T47D (cell line): ENCODE data around the gene AKNA.

Experiments used
- DNase-seq, 2 experiments: peaks; one replicate each; pipeline versions ENCODE4 v3.0.0 to v3.0.0-alpha.2; 2011 to 2012; ENCODE audit warnings: low read depth in 1 of 2, low spot score in 1 of 2
- JUND ChIP-seq: IDR thresholded peaks from 2 replicates; pipeline ENCODE4 v1.6.1; 2012; ENCODE audit warnings: low read depth
- in situ Hi-C: cut with HindIII; loops from 2 replicates; pipeline ENCODE4 v1.10.0; 2016; ENCODE audit warnings: low sequenced_read_pairs, low pct_unique_long_range_greater_than_20kb

Gene AKNA

GRCh38 chr9:114367366-114367765 is 20.4 kb downstream of the AKNA start:
- TF ChIP-seq JUND: no peak
- no peak for DNase-seq
- in situ Hi-C loops: no loop called here

- DNase-seq: no peak
- no peak for TF ChIP-seq JUND
- in situ Hi-C loops: no loop called here
Observed at GRCh38 chr9:114366334-114367128, 21.3 kb downstream of the AKNA start.

- no peak for TF ChIP-seq JUND
- in situ Hi-C loops: no loop called here
- DNase-seq: no peak
Observed at GRCh38 chr9:114365194-114365593, 22.6 kb downstream of the AKNA start.

DNA sequence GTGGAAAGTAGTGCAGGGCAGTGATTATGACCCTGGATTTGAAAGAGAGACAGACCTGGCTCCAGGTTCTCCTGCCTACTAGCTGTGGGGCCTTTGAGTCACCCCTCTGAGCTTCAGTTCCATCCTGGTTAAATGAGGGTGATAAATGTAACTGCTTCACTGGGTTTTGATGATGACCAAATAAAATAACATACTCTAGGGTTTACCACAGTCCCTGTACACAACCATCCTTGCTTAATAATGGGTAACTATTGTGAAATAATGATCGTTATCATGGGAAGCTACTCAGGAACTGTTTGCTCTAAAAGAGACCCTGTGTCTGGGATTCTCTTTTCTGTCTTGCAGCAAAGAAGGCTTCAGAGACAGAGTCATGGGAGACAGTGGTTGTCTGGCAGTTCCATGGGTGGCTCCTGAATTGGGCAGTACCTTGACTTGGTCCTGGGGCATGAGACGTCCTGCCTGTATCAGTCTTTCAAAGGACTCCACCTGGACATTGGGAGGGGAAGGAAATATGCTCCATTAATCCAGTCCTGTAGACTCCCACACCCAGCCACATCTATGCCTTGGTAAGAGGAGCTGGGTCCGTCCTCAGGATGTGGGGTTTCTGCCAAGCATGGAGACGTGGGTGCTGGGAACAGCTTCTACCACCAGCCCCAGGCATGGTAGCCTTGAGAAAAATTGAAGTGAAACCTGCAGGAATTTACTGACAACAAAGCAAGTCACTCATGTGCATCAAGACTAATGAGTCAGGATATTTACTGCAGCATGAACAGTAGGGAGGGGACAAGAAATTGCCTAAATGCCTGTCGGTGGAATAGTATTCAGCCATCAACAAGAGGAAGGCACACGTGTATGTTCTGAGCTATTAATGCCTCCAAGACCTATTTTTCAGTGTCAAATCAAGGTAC is 23.4 kb downstream of the AKNA start:
- DNase-seq: peak in 1 of 2 experiments; percentile 35
- TF ChIP-seq JUND: no peak
- in situ Hi-C loops: no loop called here

DNA sequence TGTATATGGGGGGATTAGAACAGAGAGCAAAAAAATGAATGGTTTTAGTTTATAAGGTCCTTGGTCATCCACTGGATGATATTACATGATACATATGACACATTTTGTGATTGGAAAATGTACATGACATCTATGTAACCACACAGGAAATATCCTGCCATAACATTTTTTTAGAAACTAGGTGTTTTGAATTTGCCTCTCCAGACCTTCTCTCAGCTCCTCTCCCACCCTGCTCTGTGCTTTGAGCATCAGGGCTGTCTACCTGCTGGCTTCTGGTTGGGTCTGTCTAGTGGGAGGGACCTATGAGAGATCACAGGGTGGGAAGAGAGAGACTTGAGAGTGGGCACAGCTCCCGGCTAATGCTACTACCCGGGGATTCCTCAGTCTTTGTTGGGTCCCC is 24.4 kb downstream of the AKNA start:
- no peak for TF ChIP-seq JUND

DNA sequence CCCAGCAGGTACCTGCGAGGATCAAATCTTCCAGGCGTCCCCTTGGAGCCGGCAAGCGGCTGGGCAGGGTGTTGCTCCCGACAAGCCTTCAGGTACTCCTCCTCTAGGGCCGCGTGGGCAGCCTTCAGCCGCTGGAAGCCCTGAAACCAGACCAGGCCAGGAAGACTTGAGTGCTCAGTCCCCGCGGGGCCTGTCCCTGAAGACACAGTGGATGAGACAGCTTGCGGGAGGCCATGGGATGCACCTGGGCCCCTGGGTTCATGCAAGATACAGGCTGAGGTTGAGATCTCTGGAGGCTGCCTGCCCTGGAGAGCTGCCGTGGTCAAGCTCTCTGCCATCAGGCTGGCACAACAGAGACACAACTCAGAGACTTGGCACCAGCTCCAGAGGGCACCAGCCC is 25.4 kb downstream of the AKNA start:
- in situ Hi-C loops: no loop called here
- no peak for TF ChIP-seq JUND

More for the DNA sequence above, 24.4 kb downstream of the AKNA start:
- in situ Hi-C loops: no loop called here
- no peak for DNase-seq

DNA sequence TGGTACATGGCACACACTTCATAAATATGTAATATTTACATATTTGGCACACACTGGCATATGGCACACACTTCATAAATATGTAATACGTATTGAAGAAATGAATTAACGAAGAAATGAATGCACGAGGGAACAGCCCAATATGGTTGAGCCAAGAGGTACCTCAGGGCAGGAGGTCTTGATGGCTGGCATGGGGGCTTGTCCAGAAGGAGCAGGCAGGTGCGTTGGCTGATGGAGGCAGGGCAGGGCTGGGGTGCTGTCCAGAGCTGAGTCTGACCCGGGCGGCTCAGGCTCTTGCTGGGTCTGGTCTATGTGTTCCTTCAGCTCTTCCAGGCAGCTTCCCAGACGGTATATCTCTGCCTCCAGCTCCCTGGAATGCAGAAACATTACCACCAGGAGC is 26.2 kb downstream of the AKNA start:
- in situ Hi-C loops: no loop called here
- no peak for DNase-seq
- TF ChIP-seq JUND: no peak

More for the DNA sequence above, 25.4 kb downstream of the AKNA start:
- no peak for DNase-seq

DNA sequence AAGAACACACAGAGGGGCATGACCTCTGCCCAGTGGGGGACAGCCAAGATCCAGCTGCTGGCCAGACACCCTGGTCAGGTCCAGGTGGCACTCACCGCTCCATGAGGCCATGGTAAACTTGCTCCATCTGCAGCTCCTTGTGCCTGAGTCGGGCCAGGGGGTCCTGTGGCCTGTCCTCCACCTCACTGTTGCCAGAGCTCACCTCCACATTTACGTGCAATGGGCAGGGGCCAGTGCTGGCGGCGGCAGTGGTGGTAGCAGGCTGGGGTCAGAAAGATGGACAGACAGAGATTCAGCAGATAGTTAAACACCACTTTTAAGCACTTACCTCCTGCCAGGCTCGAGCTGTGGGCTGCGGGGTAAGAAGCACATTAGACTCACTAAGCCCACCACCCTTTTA is 28.0 kb downstream of the AKNA start:
- TF ChIP-seq JUND: no peak
- in situ Hi-C loops: no loop called here
- DNase-seq: no peak

DNA sequence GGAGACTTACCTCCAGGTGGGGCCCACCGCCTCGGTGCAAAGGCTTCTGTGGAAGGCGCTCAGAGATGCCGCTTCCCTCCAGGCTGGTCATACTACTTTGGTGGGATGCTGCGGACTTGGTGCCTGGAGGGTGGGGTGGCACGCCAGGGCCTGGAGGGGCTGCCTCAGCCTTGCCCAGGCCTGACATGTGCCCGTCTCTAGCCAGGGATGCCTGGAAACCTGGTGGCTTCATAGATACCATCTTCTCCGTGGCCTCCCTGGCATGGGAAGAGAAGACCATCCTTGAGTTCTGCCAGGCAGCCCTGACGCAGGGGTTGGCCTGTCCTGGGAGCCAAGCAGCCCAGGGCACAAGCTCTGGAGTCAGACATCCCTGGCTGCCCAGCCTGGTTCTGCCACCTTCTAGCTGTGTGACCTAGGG is 29.9 kb downstream of the AKNA start:
- DNase-seq: no peak
- in situ Hi-C loops: no loop called here
- TF ChIP-seq JUND: no peak

DNA sequence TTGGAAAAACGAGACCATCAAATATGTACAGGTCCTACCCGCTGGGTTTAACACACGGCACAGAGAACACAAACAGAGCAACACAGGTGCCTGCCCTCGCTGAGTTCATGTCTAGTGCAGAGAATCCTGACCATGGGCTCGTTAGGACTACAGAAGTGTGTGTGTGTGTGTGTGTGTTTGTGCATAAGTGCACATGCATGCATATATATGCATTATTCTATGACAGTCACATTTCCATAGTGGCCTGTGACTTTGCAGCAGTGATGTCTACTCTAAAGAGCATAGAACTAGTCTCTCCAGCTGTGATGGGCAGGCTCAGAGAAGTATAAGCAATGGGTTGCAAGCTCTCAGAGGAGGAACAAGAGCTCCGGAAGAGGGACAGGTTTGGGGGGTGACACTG is 30.4 kb downstream of the AKNA start:
- in situ Hi-C loops: no loop called here
- DNase-seq: no peak
- no peak for TF ChIP-seq JUND

DNA sequence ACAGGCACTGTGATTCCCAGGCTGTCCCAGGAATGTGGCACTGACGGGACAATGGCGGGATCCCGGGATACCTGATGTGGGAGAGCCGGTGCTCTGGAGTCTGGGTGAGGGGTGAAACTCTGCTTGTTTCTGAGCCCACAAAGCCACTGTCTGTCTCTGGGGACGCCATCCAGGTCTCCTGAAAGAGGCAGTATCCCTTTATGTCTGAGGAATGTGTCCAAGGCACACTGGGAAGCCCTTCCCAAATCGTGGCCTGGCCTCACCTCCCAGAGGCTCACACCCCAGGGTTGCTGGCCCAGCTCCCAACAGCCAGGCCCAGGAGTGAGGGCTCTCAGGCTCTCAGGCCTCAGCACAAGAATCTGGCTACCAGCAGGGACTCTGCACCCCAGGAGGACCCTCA is 31.0 kb downstream of the AKNA start:
- in situ Hi-C loops: no loop called here
- DNase-seq: no peak
- TF ChIP-seq JUND: no peak

DNA sequence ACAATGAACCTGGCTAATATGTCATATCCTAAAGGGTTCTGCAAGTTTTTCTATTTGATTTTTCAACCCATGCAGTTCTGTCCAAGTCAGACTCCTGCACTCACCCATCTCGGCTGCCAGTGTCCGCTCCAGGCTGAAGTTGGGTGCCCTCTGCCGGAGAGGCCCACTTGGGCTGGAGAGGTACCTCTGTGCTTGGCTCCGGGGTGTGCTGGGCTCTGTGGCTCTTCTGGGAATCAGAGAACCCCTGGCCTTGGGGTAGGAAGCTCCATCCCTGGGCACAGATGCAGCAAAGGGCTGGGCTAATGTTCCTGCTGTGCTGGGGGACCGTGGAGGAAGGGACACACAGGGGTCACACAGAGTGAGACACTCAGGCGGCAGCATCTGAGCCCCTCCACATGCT is 32.0 kb downstream of the AKNA start:
- in situ Hi-C loops: no loop called here
- no peak for DNase-seq
- no peak for TF ChIP-seq JUND

DNA sequence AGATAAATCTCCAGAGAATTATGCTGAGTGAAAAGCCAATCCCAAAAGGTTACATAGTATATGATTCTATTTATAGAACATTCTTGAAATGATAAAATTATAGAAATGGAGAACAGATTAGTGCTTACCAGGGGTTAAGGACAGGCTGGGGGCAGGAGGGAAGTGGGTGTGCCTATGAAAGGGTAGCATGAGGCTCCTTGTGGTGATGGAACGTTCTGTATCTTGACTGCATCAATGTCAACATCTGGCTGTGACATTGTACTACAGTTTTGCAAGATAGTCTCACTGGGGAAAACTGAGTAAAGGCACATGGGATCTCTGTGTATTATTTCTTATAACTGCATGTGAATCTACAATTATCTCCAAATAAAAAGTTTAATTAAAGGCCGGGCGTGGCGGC is 35.9 kb downstream of the AKNA start:
- in situ Hi-C loops: no loop called here

More for the DNA sequence above, 35.9 kb downstream of the AKNA start:
- no peak for DNase-seq
- TF ChIP-seq JUND: no peak
